Ishikawa (cell line): Measurements from ENCODE around the gene LMF2.

Experiments
- CEBPB ChIP-seq: IDR thresholded peaks from 2 replicates; pipeline ENCODE4 v1.6.1; 2012
- CREB1 ChIP-seq: IDR thresholded peaks from 2 replicates; pipeline ENCODE4 v1.6.1; 2012; ENCODE audit warnings: low read depth
- EGR1 ChIP-seq: IDR thresholded peaks from 2 replicates; pipeline ENCODE4 v1.6.1; 2012
- EP300 ChIP-seq: IDR thresholded peaks from 2 replicates; pipeline ENCODE4 v1.6.1; 2012; ENCODE audit warnings: borderline replicate concordance
- FOXM1 ChIP-seq: IDR thresholded peaks from 2 replicates; pipeline ENCODE4 v1.6.1; 2012; ENCODE audit warnings: low read depth, borderline replicate concordance
- NFIC ChIP-seq: IDR thresholded peaks from 2 replicates; pipeline ENCODE4 v1.6.1; 2012
- RAD21 ChIP-seq: IDR thresholded peaks from 2 replicates; pipeline ENCODE4 v1.6.1; 2012; ENCODE audit warnings: low read depth
- TAF1 ChIP-seq: IDR thresholded peaks from 2 replicates; pipeline ENCODE4 v1.6.1; 2012; ENCODE audit warnings: low read depth, mild to moderate bottlenecking
- TCF12 ChIP-seq: IDR thresholded peaks from 2 replicates; pipeline ENCODE4 v1.6.1; 2012; ENCODE audit warnings: low read depth
- TEAD4 ChIP-seq: IDR thresholded peaks from 2 replicates; pipeline ENCODE4 v1.6.1; 2012
- USF1 ChIP-seq: IDR thresholded peaks from 2 replicates; pipeline ENCODE4 v1.6.1; 2012
- YY1 ChIP-seq: IDR thresholded peaks from 2 replicates; pipeline ENCODE4 v1.6.1; 2012; ENCODE audit warnings: low read depth
- ZBTB7A ChIP-seq: IDR thresholded peaks from 2 replicates; pipeline ENCODE4 v1.6.1; 2012; ENCODE audit warnings: low read depth
- TF ChIP-seq, protein P1 (sequence below): IDR thresholded peaks from 2 replicates; pipeline ENCODE4 v1.6.1; 2012
- TF ChIP-seq, protein P2 (sequence below): IDR thresholded peaks from 2 replicates; pipeline ENCODE4 v1.6.1; 2012; ENCODE audit warnings: low read depth, mild to moderate bottlenecking

LMF2 gene

GRCh38 chr22:50523806-50524675 lies 16.5 kb upstream of the LMF2 start:
- no peak for TF ChIP-seq YY1
- no peak for TF ChIP-seq CEBPB
- TF ChIP-seq NFIC: no peak
- TF ChIP-seq CREB1: no peak

- TF ChIP-seq RAD21 (no peak), CREB1 (no peak), TAF1 (no peak)
Measured at GRCh38 chr22:50523458-50523805, 15.9 kb upstream of the LMF2 start.

DNA sequence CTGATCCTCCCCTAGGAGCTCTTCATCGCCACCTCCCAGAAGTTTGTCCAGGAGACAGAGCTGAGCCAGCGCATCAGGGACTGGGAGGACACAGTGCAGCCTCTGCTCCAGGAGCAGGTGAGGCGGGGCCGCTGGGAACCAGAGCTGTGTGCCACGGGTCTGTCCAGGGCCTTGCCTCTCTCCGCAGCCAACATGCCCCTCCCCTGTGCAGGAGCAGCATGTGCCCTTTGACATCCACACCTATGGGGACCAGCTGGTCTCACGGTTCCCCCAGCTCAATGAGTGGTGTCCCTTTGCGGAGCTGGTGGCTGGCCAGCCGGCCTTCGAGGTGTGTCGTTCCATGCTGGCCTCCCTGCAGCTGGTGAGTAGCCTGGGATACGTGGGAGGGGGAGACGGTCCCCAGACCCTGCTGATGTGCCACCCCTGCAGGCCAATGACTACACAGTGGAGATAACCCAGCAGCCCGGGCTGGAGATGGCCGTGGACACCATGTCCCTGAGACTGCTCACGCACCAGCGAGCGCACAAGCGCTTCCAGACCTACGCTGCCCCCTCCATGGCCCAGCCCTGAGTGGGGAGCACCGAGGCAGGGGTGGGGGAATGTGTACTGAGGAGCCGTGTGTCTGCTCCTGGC lies 15.4 kb upstream of the LMF2 start:
- TF ChIP-seq, protein P1, sequence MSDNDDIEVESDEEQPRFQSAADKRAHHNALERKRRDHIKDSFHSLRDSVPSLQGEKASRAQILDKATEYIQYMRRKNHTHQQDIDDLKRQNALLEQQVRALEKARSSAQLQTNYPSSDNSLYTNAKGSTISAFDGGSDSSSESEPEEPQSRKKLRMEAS: no peak
- TF ChIP-seq NFIC (no peak), TEAD4 (no peak), TCF12 (no peak)

GRCh38 chr22:50522208-50522805 lies 14.8 kb upstream of the LMF2 start:
- no peak for TF ChIP-seq CEBPB
- TF ChIP-seq CREB1: no peak
- TF ChIP-seq YY1: no peak
- TF ChIP-seq RAD21: no peak
- TF ChIP-seq TCF12: no peak
- TF ChIP-seq TEAD4: no peak
- TF ChIP-seq ZBTB7A: no peak
- no peak for TF ChIP-seq TAF1
- TF ChIP-seq, protein P1: no peak
- no peak for TF ChIP-seq EGR1
- TF ChIP-seq EP300: no peak
- no peak for TF ChIP-seq USF1
- no peak for TF ChIP-seq NFIC
- TF ChIP-seq FOXM1: no peak
- TF ChIP-seq, protein P2, sequence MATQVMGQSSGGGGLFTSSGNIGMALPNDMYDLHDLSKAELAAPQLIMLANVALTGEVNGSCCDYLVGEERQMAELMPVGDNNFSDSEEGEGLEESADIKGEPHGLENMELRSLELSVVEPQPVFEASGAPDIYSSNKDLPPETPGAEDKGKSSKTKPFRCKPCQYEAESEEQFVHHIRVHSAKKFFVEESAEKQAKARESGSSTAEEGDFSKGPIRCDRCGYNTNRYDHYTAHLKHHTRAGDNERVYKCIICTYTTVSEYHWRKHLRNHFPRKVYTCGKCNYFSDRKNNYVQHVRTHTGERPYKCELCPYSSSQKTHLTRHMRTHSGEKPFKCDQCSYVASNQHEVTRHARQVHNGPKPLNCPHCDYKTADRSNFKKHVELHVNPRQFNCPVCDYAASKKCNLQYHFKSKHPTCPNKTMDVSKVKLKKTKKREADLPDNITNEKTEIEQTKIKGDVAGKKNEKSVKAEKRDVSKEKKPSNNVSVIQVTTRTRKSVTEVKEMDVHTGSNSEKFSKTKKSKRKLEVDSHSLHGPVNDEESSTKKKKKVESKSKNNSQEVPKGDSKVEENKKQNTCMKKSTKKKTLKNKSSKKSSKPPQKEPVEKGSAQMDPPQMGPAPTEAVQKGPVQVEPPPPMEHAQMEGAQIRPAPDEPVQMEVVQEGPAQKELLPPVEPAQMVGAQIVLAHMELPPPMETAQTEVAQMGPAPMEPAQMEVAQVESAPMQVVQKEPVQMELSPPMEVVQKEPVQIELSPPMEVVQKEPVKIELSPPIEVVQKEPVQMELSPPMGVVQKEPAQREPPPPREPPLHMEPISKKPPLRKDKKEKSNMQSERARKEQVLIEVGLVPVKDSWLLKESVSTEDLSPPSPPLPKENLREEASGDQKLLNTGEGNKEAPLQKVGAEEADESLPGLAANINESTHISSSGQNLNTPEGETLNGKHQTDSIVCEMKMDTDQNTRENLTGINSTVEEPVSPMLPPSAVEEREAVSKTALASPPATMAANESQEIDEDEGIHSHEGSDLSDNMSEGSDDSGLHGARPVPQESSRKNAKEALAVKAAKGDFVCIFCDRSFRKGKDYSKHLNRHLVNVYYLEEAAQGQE: no peak

- TF ChIP-seq EP300 (no peak), YY1 (no peak), TEAD4 (no peak), TCF12 (no peak), CREB1 (no peak), RAD21 (no peak), NFIC (no peak), CEBPB (no peak), USF1 (no peak), ZBTB7A (no peak), FOXM1 (no peak), TAF1 (no peak), EGR1 (no peak)
- TF ChIP-seq, protein P1: no peak
- TF ChIP-seq, protein P2: no peak
Measured at GRCh38 chr22:50521710-50522109, 14.2 kb upstream of the LMF2 start.

GRCh38 chr22:50520826-50521453 lies 13.4 kb upstream of the LMF2 start:
- TF ChIP-seq RAD21: no peak
